Activated T-cell treated with anti-CD3 and anti-CD28 coated beads, Interleukin-2, amount 50 U/mL, for 72 hours (primary cell): ENCODE results near the gene UMAD1. TPM values are rescaled to one million over a fixed set of nuclear protein-coding genes. Genes with fewer than 3 reads are reported as not detected.

ENCODE experiments used
- ATAC-seq, 2 donors: fragments of 150-1000 bp; cut with Tn5 transposase; replicated peaks in 1 of 2; 2 replicates each; pipeline ENCODE4 v1.10.0; 2021; ENCODE audit warnings: moderate library complexity in 2 of 2, mild to moderate bottlenecking in 1 of 2
- DNase-seq, 2 donors: peaks; one replicate each; pipeline ENCODE4 v3.0.0; 2021 to 2022; ENCODE audit warnings: mixed read lengths in 1 of 2
- H3K27ac Mint-ChIP-seq: one replicate; pipeline ENCODE4 v1.8.0; 2022; ENCODE audit warnings: mild to moderate bottlenecking, moderate library complexity, mixed read lengths
- H3K27me3 Mint-ChIP-seq: one replicate; pipeline ENCODE4 v1.8.0; 2022; ENCODE audit warnings: low read depth, mixed read lengths
- H3K36me3 Mint-ChIP-seq, 2 donors: one replicate each; pipeline ENCODE4 v1.8.0; 2022; ENCODE audit warnings: mixed read lengths in 2 of 2, mild to moderate bottlenecking in 1 of 2; ENCODE audit not compliant: insufficient read depth in 2 of 2
- H3K4me1 Mint-ChIP-seq: one replicate; pipeline ENCODE4 v1.8.0; 2022; ENCODE audit warnings: low read depth, mixed read lengths
- H3K4me3 Mint-ChIP-seq, 2 donors: one replicate each; pipeline ENCODE4 v1.8.0; 2022; ENCODE audit warnings: mild to moderate bottlenecking in 2 of 2, mixed read lengths in 2 of 2, moderate library complexity in 2 of 2
- H3K9me3 Mint-ChIP-seq, 2 donors: one replicate each; pipeline ENCODE4 v1.8.0; 2022; ENCODE audit warnings: mixed read lengths in 2 of 2
- total RNA-seq, 2 donors: library from RNA; stranded (reverse); gene quantifications; one replicate each; pipeline ENCODE4 v1.2.3, GENCODE V29; 2022

UMAD1 gene
- total RNA-seq, 2 donors from 2014 or later, result 23.7 to 31.4 TPM

- H3K27me3 Mint-ChIP-seq, result no peaks in the 10 kb centered on the region
- ATAC-seq (no peak), DNase-seq (no peak)
- H3K4me3 Mint-ChIP-seq, result no peak overlapping the region
- H3K4me1 Mint-ChIP-seq, result peaks cover 14% of the 10 kb centered on the region
- peaks cover 0 to under 1% of the 10 kb centered on the region in 2 donors for H3K9me3 Mint-ChIP-seq
- H3K36me3 Mint-ChIP-seq, result peaks cover 4 to 6% of the 10 kb centered on the region in 2 donors
- H3K27ac Mint-ChIP-seq, result no peak overlapping the region
Measured at GRCh38 chr7:7834761-7835160, 194.2 kb downstream of the UMAD1 start.

- Mint-ChIP-seq H3K4me3 (no peak overlapping the region), H3K9me3 (peaks cover 0 to 2% of the 10 kb centered on the region in 2 donors), H3K4me1 (peaks cover 7% of the 10 kb centered on the region), H3K27ac (no peak overlapping the region), H3K36me3 (peaks cover 0 to 1% of the 10 kb centered on the region in 2 donors), H3K27me3 (no peaks in the 10 kb centered on the region)
- no peak for ATAC-seq
- DNase-seq, result no peak
Measured at GRCh38 chr7:7841027-7841426, 200.5 kb downstream of the UMAD1 start.

GRCh38 chr7:7843240-7843639 lies 202.7 kb downstream of the UMAD1 start:
- H3K4me1 Mint-ChIP-seq, result peaks cover 10% of the 10 kb centered on the region
- no peak overlapping the region for H3K4me3 Mint-ChIP-seq
- H3K27ac Mint-ChIP-seq, result no peak overlapping the region
- no peak for ATAC-seq
- H3K9me3 Mint-ChIP-seq, result peaks cover 0 to 2% of the 10 kb centered on the region in 2 donors
- H3K36me3 Mint-ChIP-seq, result peaks cover 0 to 1% of the 10 kb centered on the region in 2 donors
- no peak for DNase-seq
- H3K27me3 Mint-ChIP-seq, result no peaks in the 10 kb centered on the region

- no peak for ATAC-seq
- H3K36me3 Mint-ChIP-seq, result peaks cover 0 to 1% of the 10 kb centered on the region in 2 donors
- peaks cover 13% of the 10 kb centered on the region for H3K4me1 Mint-ChIP-seq
- H3K27ac Mint-ChIP-seq, result no peak overlapping the region
- no peak overlapping the region for H3K4me3 Mint-ChIP-seq
- no peak for DNase-seq
- H3K9me3 Mint-ChIP-seq, result peaks cover 0 to 2% of the 10 kb centered on the region in 2 donors
- no peaks in the 10 kb centered on the region for H3K27me3 Mint-ChIP-seq
Measured at GRCh38 chr7:7843972-7844371, 203.4 kb downstream of the UMAD1 start.

GRCh38 chr7:7848246-7848645 lies 207.7 kb downstream of the UMAD1 start:
- Mint-ChIP-seq H3K36me3 (peaks cover 0 to 5% of the 10 kb centered on the region in 2 donors), H3K27me3 (no peaks in the 10 kb centered on the region), H3K9me3 (no peaks in the 10 kb centered on the region), H3K4me3 (peak overlapping the region in 1 of 2 donors; percentile 39), H3K27ac (peak overlapping the region; percentile 20), H3K4me1 (peaks cover 21% of the 10 kb centered on the region)
- ATAC-seq (no peak), DNase-seq (no peak)

- Mint-ChIP-seq H3K36me3 (peaks cover 0 to 8% of the 10 kb centered on the region in 2 donors), H3K4me3 (no peak overlapping the region), H3K4me1 (peaks cover 21% of the 10 kb centered on the region), H3K27me3 (no peaks in the 10 kb centered on the region), H3K27ac (no peak overlapping the region), H3K9me3 (no peaks in the 10 kb centered on the region)
- ATAC-seq (no peak), DNase-seq (no peak)
Measured at GRCh38 chr7:7848892-7849291, 208.3 kb downstream of the UMAD1 start.

- no peaks in the 10 kb centered on the region for H3K27me3 Mint-ChIP-seq
- ATAC-seq (no peak), DNase-seq (no peak)
- H3K4me1 Mint-ChIP-seq, result peaks cover 21% of the 10 kb centered on the region
- no peak overlapping the region for H3K27ac Mint-ChIP-seq
- peaks cover 6 to 17% of the 10 kb centered on the region in 2 donors for H3K36me3 Mint-ChIP-seq
- H3K9me3 Mint-ChIP-seq, result peaks cover 2 to 3% of the 10 kb centered on the region in 2 donors
- no peak overlapping the region for H3K4me3 Mint-ChIP-seq
Measured at GRCh38 chr7:7850150-7850549, 209.6 kb downstream of the UMAD1 start.

- Mint-ChIP-seq H3K9me3 (peaks cover 7% of the 10 kb centered on the region in 2 donors), H3K27ac (no peak overlapping the region), H3K4me1 (peaks cover 21% of the 10 kb centered on the region), H3K27me3 (no peaks in the 10 kb centered on the region), H3K4me3 (no peak overlapping the region), H3K36me3 (peaks cover 11 to 25% of the 10 kb centered on the region in 2 donors)
- ATAC-seq, result peak in 1 of 2 donors; percentile 57
- DNase-seq, result no peak
Measured at GRCh38 chr7:7851381-7851780, 210.8 kb downstream of the UMAD1 start.

- Mint-ChIP-seq H3K36me3 (peaks cover 11 to 29% of the 10 kb centered on the region in 2 donors), H3K27me3 (no peaks in the 10 kb centered on the region), H3K4me3 (no peak overlapping the region), H3K9me3 (peaks cover 7% of the 10 kb centered on the region in 2 donors), H3K4me1 (peaks cover 21% of the 10 kb centered on the region), H3K27ac (peak overlapping the region; percentile 29)
- ATAC-seq (no peak), DNase-seq (no peak)
Measured at GRCh38 chr7:7851991-7852390, 211.4 kb downstream of the UMAD1 start.

- Mint-ChIP-seq H3K27ac (no peak overlapping the region), H3K4me3 (no peak overlapping the region), H3K27me3 (no peaks in the 10 kb centered on the region), H3K9me3 (peaks cover 7% of the 10 kb centered on the region in 2 donors), H3K36me3 (peaks cover 11 to 28% of the 10 kb centered on the region in 2 donors), H3K4me1 (peaks cover 12% of the 10 kb centered on the region)
- DNase-seq (no peak), ATAC-seq (no peak)
Measured at GRCh38 chr7:7857143-7857583, 216.6 kb downstream of the UMAD1 start.

GRCh38 chr7:7858559-7858958 lies 218.0 kb downstream of the UMAD1 start:
- Mint-ChIP-seq H3K4me3 (no peak overlapping the region), H3K9me3 (peaks cover 7% of the 10 kb centered on the region in 2 donors), H3K27ac (no peak overlapping the region), H3K27me3 (no peaks in the 10 kb centered on the region), H3K4me1 (peaks cover 10% of the 10 kb centered on the region), H3K36me3 (peaks cover 11 to 28% of the 10 kb centered on the region in 2 donors)
- DNase-seq, result no peak
- no peak for ATAC-seq

GRCh38 chr7:7859411-7859810 lies 218.9 kb downstream of the UMAD1 start:
- Mint-ChIP-seq H3K27ac (no peak overlapping the region), H3K4me1 (peaks cover 10% of the 10 kb centered on the region), H3K9me3 (peaks cover 5 to 7% of the 10 kb centered on the region in 2 donors), H3K36me3 (peaks cover 9 to 21% of the 10 kb centered on the region in 2 donors), H3K27me3 (no peaks in the 10 kb centered on the region), H3K4me3 (no peak overlapping the region)
- ATAC-seq (no peak), DNase-seq (no peak)

GRCh38 chr7:7861211-7861633 lies 220.7 kb downstream of the UMAD1 start:
- Mint-ChIP-seq H3K27me3 (no peaks in the 10 kb centered on the region), H3K4me3 (no peak overlapping the region), H3K27ac (no peak overlapping the region), H3K4me1 (peaks cover 10% of the 10 kb centered on the region), H3K36me3 (peaks cover 0 to 8% of the 10 kb centered on the region in 2 donors), H3K9me3 (no peaks in the 10 kb centered on the region)
- DNase-seq (no peak), ATAC-seq (peak; percentile 75 to 89)

GRCh38 chr7:7862393-7862792 lies 221.8 kb downstream of the UMAD1 start:
- H3K9me3 Mint-ChIP-seq, result no peaks in the 10 kb centered on the region
- no peak for ATAC-seq
- H3K4me1 Mint-ChIP-seq, result peaks cover 10% of the 10 kb centered on the region
- no peaks in the 10 kb centered on the region for H3K27me3 Mint-ChIP-seq
- H3K36me3 Mint-ChIP-seq, result no peaks in the 10 kb centered on the region
- H3K4me3 Mint-ChIP-seq, result no peak overlapping the region
- no peak overlapping the region for H3K27ac Mint-ChIP-seq
- DNase-seq, result no peak
